ENCODE data around the gene PRPF40B.

Gene PRPF40B

GRCh38 chr12:49636979-49637755 lies 13.8 kb downstream of the PRPF40B start:
- peak; percentile 55 for DNase-seq

- no peak for DNase-seq
These were observed 18.5 kb downstream of the PRPF40B start for GRCh38 chr12:49641748-49642369.

GRCh38 chr12:49642370-49642802 lies 19.0 kb downstream of the PRPF40B start:
- no peak for DNase-seq

GRCh38 chr12:49643135-49643534 lies 19.8 kb downstream of the PRPF40B start:
- DNase-seq, result no peak

GRCh38 chr12:49643961-49644619 lies 20.7 kb downstream of the PRPF40B start:
- no peak for DNase-seq

GRCh38 chr12:49644620-49644994 lies 21.2 kb downstream of the PRPF40B start:
- peak; percentile 42 for DNase-seq

- DNase-seq, result no peak
These were observed 22.0 kb downstream of the PRPF40B start for GRCh38 chr12:49645146-49646039.

GRCh38 chr12:49646331-49646830 lies 23.0 kb downstream of the PRPF40B start:
- DNase-seq, result no peak

GRCh38 chr12:49646871-49647654 lies 23.7 kb downstream of the PRPF40B start:
- DNase-seq, result no peak

- no peak for DNase-seq
These were observed 24.7 kb downstream of the PRPF40B start for GRCh38 chr12:49647827-49648711.

- DNase-seq, result no peak
These were observed 25.3 kb downstream of the PRPF40B start for GRCh38 chr12:49648712-49649003.

GRCh38 chr12:49649445-49649844 lies 26.1 kb downstream of the PRPF40B start:
- DNase-seq, result no peak

GRCh38 chr12:49649892-49650291 lies 26.5 kb downstream of the PRPF40B start:
- no peak for DNase-seq

GRCh38 chr12:49651855-49652254 lies 28.5 kb downstream of the PRPF40B start:
- no peak for DNase-seq

GRCh38 chr12:49652921-49653520 lies 29.7 kb downstream of the PRPF40B start:
- no peak for DNase-seq

- no peak for DNase-seq
These were observed 31.4 kb downstream of the PRPF40B start for GRCh38 chr12:49654715-49655114.

- DNase-seq, result no peak
These were observed 32.4 kb downstream of the PRPF40B start for GRCh38 chr12:49655595-49656236.

- DNase-seq, result no peak
These were observed 34.9 kb downstream of the PRPF40B start for GRCh38 chr12:49658276-49658675.

- DNase-seq, result no peak
These were observed 36.4 kb downstream of the PRPF40B start for GRCh38 chr12:49659753-49660152.

GRCh38 chr12:49661191-49661590 lies 37.8 kb downstream of the PRPF40B start:
- no peak for DNase-seq

All from NCI-H226 (cell line).